PFSK-1 (cell line): ENCODE results near the gene SVOPL.

Source experiments
- FOXP2 ChIP-seq: optimal IDR thresholded peaks from 2 replicates; pipeline ENCODE3; 2011; ENCODE audit warnings: borderline replicate concordance, control low read depth, inconsistent platforms; ENCODE audit not compliant: insufficient read depth; ENCODE audit errors: extremely low read length, extremely low read depth
- POLR2AphosphoS5 ChIP-seq: IDR thresholded peaks from 2 replicates; pipeline ENCODE4 v1.6.1; 2012; ENCODE audit warnings: low read depth, mild to moderate bottlenecking, control low read depth, low read length, moderate library complexity
- REST ChIP-seq, 2 experiments: IDR thresholded peaks; 2 replicates each; pipeline versions ENCODE4 v1.6.1 to v1.8.0; 2011 to 2012; ENCODE audit warnings: low read depth in 2 of 2, low read length in 2 of 2, control low read depth in 1 of 2, inconsistent platforms in 1 of 2, mild to moderate bottlenecking in 1 of 2, moderate library complexity in 1 of 2; ENCODE audit not compliant: insufficient read depth in 1 of 2
- SIN3A ChIP-seq: IDR thresholded peaks from 2 replicates; pipeline ENCODE4 v1.6.1; 2012; ENCODE audit warnings: mild to moderate bottlenecking, low read length, moderate library complexity, borderline replicate concordance; ENCODE audit not compliant: insufficient read depth
- TAF1 ChIP-seq: IDR thresholded peaks from 2 replicates; pipeline ENCODE4 v1.6.1; 2012; ENCODE audit warnings: low read length, control low read depth, borderline replicate concordance; ENCODE audit not compliant: insufficient read depth

The SVOPL gene

GRCh38 chr7:138553805-138554204 lies 147.4 kb downstream of the SVOPL start:
- no peak for TF ChIP-seq FOXP2
- no peak for TF ChIP-seq POLR2AphosphoS5
- no peak for TF ChIP-seq REST (IDR thresholded peaks at IDR 0.05; ENCODE audit: insufficient read depth in 1 of 2, low read depth in 2 of 2, low read length in 2 of 2)
- TF ChIP-seq SIN3A: no peak

DNA sequence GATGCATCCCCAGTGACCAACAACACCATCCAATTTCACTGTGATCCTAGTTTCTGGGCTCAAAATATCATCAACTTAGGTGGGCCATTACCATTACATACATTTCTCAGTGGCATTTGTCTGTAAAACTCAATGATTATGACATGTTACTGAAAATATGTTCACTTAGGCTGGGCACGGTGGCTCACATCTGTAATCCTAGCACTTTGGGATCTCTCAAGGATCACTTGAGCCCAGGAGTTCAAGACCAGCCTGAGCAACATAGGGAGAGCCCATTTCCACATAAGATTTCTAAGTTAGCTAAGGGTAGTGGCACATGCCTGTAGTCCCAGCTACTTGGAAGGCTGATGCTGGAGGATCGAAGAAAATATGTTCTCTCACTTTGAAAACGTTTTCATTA lies 150.1 kb downstream of the SVOPL start:
- no peak for TF ChIP-seq FOXP2
- TF ChIP-seq POLR2AphosphoS5: no peak
- no peak for TF ChIP-seq SIN3A
- no peak for TF ChIP-seq REST (IDR thresholded peaks at IDR 0.05; ENCODE audit: insufficient read depth in 1 of 2, low read depth in 2 of 2, low read length in 2 of 2)
- TF ChIP-seq TAF1: no peak

GRCh38 chr7:138550337-138550736 lies 150.8 kb downstream of the SVOPL start:
- TF ChIP-seq REST (IDR thresholded peaks at IDR 0.05; ENCODE audit: insufficient read depth in 1 of 2, low read depth in 2 of 2, low read length in 2 of 2) (no peak), SIN3A (no peak), TAF1 (no peak), FOXP2 (no peak), POLR2AphosphoS5 (no peak)

DNA sequence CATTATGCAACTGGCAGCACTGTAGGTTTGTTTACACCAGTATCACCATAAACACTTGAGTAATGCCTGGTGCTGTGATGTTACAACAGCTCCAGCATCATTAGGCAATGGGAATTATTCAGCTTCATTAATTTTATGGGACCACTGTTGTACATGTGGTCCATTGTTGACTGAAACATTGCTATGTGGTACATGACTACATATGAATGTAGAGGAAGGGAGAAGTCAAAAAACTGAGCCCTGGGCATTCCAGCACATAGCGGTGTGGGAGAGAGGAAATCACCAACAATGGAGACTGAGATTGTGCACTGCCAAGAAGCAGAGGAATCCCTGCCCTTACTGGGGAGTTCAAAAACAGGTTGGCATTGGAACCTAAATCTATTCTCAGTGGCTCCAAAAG lies 152.1 kb downstream of the SVOPL start:
- TF ChIP-seq TAF1: no peak
- no peak for TF ChIP-seq POLR2AphosphoS5
- no peak for TF ChIP-seq FOXP2
- TF ChIP-seq REST (IDR thresholded peaks at IDR 0.05; ENCODE audit: insufficient read depth in 1 of 2, low read depth in 2 of 2, low read length in 2 of 2): no peak
- TF ChIP-seq SIN3A: no peak

DNA sequence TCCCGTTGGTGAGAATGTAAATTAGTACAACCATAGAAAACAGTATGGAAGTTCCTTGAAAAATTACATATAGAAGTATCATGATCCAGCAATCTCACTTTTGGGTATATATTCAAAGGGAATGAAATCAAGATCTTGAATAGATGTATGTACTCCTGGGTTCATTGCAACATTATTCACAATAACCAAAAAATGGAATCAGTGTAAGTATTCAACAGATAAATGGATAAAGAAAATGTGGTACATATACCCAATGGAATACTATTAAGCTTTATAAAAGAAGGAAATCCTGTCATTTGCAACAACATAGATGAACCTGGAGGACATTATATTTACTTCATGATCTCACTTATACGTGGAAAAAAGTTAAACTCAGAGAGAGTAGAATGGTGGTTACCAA lies 154.3 kb downstream of the SVOPL start:
- TF ChIP-seq POLR2AphosphoS5 (no peak), SIN3A (no peak), TAF1 (no peak), FOXP2 (no peak), REST (IDR thresholded peaks at IDR 0.05; ENCODE audit: insufficient read depth in 1 of 2, low read depth in 2 of 2, low read length in 2 of 2) (no peak)
